ENCODE results near the gene ANKRD28.

GRCh38 chr3:15754047-15754446 lies 43.7 kb downstream of the ANKRD28 start:
- TF ChIP-seq CTCF (IDR thresholded peaks at IDR 0.05 in 4 of 5, conservative IDR thresholded peaks at IDR 0.05 in 1 of 5) (no peak), POLR2A (IDR thresholded peaks at IDR 0.05) (no peak)

Data from gastrocnemius medialis (tissue), 4 donors.